Renal pelvis (tissue), 12 donors: Measurements from ENCODE around the gene FCGR3A. TPM values are rescaled to one million over a fixed set of nuclear protein-coding genes. Genes with fewer than 3 reads are reported as not detected.
"Not testable (repeated sequence)": the region's sequence is repeated elsewhere in the genome, so short reads cannot be mapped to it uniquely, and the experiment has no call there.

Source experiments
- DNase-seq: peaks from one replicate; pipeline ENCODE4 v3.0.0-alpha.2; 2013
- long read RNA-seq, 16 experiments: transcript quantifications; one replicate each; lab custom pipeline, GENCODE V29; 2026
- polyA plus RNA-seq, 3 donors: library from polyadenylated mRNA; unstranded; fragments of 120-200 nt; gene quantifications; one replicate each; pipeline ENCODE4 v1.2.1, GENCODE V29; 2013; ENCODE audit not compliant: insufficient read length in 3 of 3

Gene FCGR3A
- 1 to 10 TPM; 1.7 to 1.8 (median 1.8) TPM for polyA plus RNA-seq
- long read RNA-seq, donor 1, partial matches to known transcripts: 0 of 2 reads
- long read RNA-seq, donor 1, other reads (novel, unspliced or antisense): 0 of 2 reads
- long read RNA-seq, donor 2: 0 reads
- long read RNA-seq, donor 3: 0 reads
- long read RNA-seq, donor 4, partial matches to known transcripts: 0 of 1 reads
- long read RNA-seq, donor 4, other reads (novel, unspliced or antisense): 0 of 1 reads
- long read RNA-seq, donor 5: 0 reads
- long read RNA-seq, donor 6: 0 reads
- long read RNA-seq, donor 7: 0 reads
- long read RNA-seq, donor 8, partial matches to known transcripts: 0 of 1 reads
- long read RNA-seq, donor 8, other reads (novel, unspliced or antisense): 0 of 1 reads
- long read RNA-seq, donor 9: 0 reads
- long read RNA-seq, donor 10, partial matches to known transcripts: 0 of 1 reads
- long read RNA-seq, donor 10, other reads (novel, unspliced or antisense): 0 of 1 reads
- long read RNA-seq, donor 11: 0 reads
- long read RNA-seq, donor 12: 0 reads
- long read RNA-seq, donor 13, partial matches to known transcripts: 0 of 1 reads
- long read RNA-seq, donor 13, other reads (novel, unspliced or antisense): 0 of 1 reads
- long read RNA-seq, donor 14: 0 reads
- long read RNA-seq, donor 15: 0 reads
- long read RNA-seq, donor 16: 0 reads

- DNase-seq: no peak
These were observed at the start of gene FCGR3A for GRCh38 chr1:161549652-161550051. TSS of gene FCGR3A (minus strand) at chr1:161549818. CDS start at chr1:161549736, 82 bp downstream.

DNA sequence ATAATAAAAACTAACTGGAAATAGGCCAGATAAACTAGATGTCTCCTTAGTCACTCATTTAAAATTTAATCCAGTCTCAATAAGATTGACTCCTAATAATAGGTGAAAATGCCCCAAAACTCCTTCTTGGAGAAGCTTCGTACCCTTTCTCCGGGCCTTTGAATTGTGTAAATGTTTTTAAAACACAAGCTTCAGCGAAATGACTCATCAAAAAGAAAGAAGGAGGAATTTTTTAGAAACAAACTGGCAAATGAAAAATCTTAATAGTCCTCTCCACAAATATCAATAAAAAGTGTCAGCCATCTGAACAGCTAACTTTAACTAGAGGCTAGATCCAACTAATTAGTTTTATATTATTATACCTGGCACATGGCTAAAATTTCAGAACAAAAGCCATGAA, 47.5 kb upstream of the FCGR3A start:
- DNase-seq: not testable (repeated sequence)

GRCh38 chr1:161595583-161595982, 46.0 kb upstream of the FCGR3A start:
- not testable (repeated sequence) for DNase-seq

- not testable (repeated sequence) for DNase-seq
These were observed 45.6 kb upstream of the FCGR3A start for GRCh38 chr1:161595173-161595572.

GRCh38 chr1:161594269-161594984, 44.8 kb upstream of the FCGR3A start:
- not testable (repeated sequence) for DNase-seq

DNA sequence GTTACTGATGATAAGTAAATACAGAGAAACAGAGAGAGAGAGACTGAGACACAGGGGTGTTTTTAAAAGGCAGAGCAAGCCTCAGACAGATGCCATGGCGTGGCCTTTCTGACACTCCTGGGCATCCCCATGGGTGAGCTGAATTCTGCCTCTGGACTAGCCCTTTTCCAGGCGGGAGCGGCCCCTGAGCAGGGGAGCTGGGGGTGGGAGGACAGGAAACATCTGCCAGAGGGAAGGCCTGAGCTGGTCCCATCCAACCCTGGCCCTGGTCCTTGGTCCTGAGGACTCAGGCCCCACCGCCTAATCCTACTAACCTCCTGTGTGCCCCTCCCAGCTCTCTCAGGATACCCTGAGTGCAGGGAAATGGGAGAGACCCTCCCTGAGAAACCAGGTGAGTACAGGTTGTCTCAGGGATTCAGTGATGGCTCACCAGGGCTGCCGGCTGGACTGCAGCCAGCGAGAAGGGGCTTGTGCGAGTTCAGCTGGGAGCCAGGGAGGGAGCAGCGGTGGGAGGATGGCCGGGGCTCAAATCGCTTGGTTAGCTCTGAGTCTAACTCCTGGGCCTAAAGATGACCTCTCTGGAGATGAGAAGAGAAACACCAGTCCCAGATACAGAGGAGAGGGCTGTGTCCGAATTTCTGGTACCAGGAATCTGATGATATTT, 43.6 kb upstream of the FCGR3A start:
- not testable (repeated sequence) for DNase-seq

- not testable (repeated sequence) for DNase-seq
These were observed 43.0 kb upstream of the FCGR3A start for GRCh38 chr1:161592586-161592985.

DNA sequence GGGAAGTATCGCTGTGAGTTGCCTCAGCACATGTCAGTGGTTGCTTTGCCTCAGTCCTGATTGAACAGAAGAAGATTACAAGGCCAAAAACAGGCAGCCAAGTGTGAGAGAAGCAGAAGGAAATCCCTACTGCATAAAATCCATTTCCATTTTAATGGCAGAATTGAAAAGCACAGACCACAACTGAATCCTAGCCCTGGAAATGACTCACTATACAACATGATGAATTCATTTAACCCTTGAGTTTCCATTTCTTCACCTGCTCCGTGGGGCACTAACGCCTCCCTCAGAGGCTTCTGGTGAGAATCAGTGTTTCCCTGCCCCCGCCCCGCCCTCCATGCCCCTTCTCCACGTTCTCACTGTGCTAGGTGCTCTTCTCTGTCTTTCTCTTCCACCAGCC, 40.3 kb upstream of the FCGR3A start:
- not testable (repeated sequence) for DNase-seq

GRCh38 chr1:161589365-161589764, 39.7 kb upstream of the FCGR3A start:
- not testable (repeated sequence) for DNase-seq

GRCh38 chr1:161588596-161588995, 39.0 kb upstream of the FCGR3A start:
- not testable (repeated sequence) for DNase-seq

GRCh38 chr1:161582882-161583281, 33.3 kb upstream of the FCGR3A start:
- DNase-seq: not testable (repeated sequence)

DNA sequence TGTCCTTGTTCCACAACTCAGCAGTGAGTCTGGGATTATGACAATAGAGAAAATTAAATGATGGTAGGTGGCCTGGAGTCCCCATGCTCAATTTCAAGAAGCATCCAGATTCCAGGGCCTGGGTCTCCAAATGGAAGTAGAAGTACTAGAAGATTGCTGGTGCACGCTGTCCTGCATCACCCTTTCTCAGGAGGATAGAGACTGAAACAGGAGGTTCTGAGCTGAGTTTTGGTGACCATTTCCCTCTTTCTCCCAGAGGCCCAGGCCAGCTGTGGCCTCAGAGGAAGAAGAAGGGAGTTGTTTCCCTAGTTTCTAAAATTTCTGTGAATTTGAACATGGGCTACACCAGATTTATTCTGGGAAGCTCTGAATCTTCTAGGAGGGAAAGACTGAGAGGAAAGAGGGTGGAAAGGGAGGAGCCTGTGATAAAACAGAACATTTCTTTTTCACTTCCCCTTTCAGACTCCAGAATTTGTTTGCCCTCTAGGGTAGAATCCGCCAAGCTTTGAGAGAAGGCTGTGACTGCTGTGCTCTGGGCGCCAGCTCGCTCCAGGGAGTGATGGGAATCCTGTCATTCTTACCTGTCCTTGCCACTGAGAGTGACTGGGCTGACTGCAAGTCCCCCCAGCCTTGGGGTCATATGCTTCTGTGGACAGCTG, 31.4 kb upstream of the FCGR3A start:
- not testable (repeated sequence) for DNase-seq

DNA sequence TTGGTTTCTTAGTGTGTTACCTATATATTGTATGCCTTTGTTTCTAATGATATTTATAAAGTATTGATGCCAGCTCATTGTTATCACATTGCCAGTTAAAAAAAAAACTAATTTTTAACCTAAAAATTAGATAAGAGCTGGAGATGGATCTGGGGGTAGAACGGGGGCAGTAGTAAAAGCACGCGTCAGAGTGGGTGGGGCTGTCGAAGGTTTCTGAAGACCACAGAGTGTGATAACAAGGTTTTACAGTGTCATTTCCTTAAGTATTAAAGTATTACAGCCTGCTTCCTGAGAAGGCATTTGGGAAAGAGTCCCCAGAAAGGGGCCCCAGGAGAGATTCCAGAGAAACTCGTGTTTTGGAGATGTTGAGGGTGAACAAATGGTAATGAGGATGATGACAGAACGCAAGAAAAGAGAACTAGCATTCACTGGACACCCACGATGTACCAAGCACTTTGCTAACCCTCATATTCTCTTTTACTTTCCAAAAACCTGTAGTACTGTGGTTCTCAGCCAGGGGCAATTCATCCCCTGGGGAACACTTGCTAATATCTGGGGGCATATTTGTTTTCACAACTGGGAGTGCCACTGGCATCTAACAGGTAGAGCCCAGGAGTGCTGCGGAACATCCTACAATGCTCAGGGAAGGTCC, 30.4 kb upstream of the FCGR3A start:
- DNase-seq: not testable (repeated sequence)

DNA sequence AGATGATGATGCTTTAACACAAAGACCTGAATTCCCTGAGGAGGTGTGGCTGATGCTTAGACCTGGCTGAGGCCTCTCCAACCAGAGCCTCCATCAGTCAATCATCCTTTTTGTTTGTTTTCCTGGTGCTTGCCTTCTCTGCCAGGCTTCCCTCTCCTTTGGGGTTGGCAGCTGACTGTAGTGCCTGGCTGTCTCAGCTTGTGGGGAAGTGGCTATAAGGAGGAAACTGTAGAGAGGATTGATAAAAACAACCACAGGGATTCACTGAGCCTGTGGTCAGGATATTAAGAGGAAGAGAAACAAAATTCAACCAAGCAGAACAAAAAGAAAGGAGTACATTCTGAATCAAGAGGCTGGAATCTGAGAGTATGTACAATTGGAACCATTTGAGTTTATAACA, 27.1 kb upstream of the FCGR3A start:
- DNase-seq: not testable (repeated sequence)

DNA sequence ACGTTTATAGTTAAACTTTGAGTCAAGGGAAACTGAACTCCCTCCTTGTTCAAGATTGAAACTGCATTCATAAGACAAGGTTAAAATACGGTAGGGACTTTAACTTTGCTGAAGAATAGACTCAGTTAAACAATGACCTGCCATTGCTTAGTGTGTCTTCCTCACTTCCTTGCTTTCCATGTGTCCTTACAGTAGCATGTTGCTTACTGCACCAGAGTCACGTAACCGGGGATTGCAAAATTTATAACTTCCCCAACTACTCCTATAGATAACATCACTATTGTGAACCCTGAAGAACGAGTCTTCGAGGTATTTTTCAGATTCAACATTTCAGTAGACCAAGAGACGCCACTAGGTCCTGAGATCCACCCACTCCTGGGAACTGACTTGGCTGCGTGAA, 22.1 kb upstream of the FCGR3A start:
- DNase-seq: not testable (repeated sequence)

GRCh38 chr1:161566602-161566960, 17.0 kb upstream of the FCGR3A start:
- DNase-seq: not testable (repeated sequence)

GRCh38 chr1:161563522-161563921, 13.9 kb upstream of the FCGR3A start:
- not testable (repeated sequence) for DNase-seq

- not testable (repeated sequence) for DNase-seq
These were observed 12.8 kb upstream of the FCGR3A start for GRCh38 chr1:161562441-161562840.

GRCh38 chr1:161560960-161561715, 11.5 kb upstream of the FCGR3A start:
- peak; percentile 21 for DNase-seq
